HepG2 (cell line): ENCODE measurements around the gene NOXO1. TPM values are rescaled to one million over a fixed set of nuclear protein-coding genes. Genes with fewer than 3 reads are reported as not detected.

Source experiments
- ATAC-seq: fragments of 200-7000 bp; cut with Tn5 transposase; 3 replicates; pipeline ENCODE4 v1.9.1; 2020; ENCODE audit warnings: mild to moderate bottlenecking, moderate library complexity
- BruUV-seq: library from RNA; stranded (reverse); fragments of 400-500 nt; replicated peaks from 2 replicates; lab custom pipeline; 2021; lab: Mats Ljungman, UMichigan
- CTCF ChIA-PET: fragments of 300-600 bp; formaldehyde crosslinking; extraction: SDS; loops from one replicate; lab custom pipeline; 2021; ENCODE audit warnings: low total read pairs, inconsistent platforms, low intra/inter-chr PET ratio; lab: Yijun Ruan, JAX
- POLR2A ChIA-PET: fragments of 350-600 bp; sonication (Branson Sonifier 250); formaldehyde crosslinking; loops from one replicate; lab custom pipeline; 2020; ENCODE audit warnings: antibody characterized with exemption, inconsistent platforms; lab: Yijun Ruan, JAX
- DNase-seq: peaks from one replicate; pipeline ENCODE4 v3.0.0-alpha.2; 2015; ENCODE audit warnings: low spot score
- FAIRE-seq: peaks from 3 replicates; lab custom pipeline; 2011; peaks lifted over from hg19 to GRCh38; lab: Jason Lieb, UNC
- H2AFZ ChIP-seq: one replicate; pipeline ENCODE4 v1.6.1; 2011; ENCODE audit warnings: low read length, inconsistent platforms
- H3K27ac ChIP-seq: fragments of 300-600 bp; 3 replicates; pipeline ENCODE4 v1.8.0; 2011; ENCODE audit warnings: mixed run types, mild to moderate bottlenecking, mixed read lengths, low read length, inconsistent platforms; ENCODE audit not compliant: insufficient read depth; ENCODE audit errors: extremely low read length
- H3K27me3 ChIP-seq, 2 experiments: fragments of 200-600 bp in 1 of 2; 2 replicates in 1 of 2; 3 replicates in 1 of 2; pipeline versions ENCODE4 v1.6.0 to v1.8.0; 2011; ENCODE audit warnings: low read length in 2 of 2, mild to moderate bottlenecking in 2 of 2, moderate library complexity in 2 of 2, inconsistent platforms in 1 of 2; ENCODE audit not compliant: insufficient read depth in 2 of 2, control insufficient read depth in 1 of 2
- H3K36me3 ChIP-seq, 2 experiments: fragments of 200-600 bp in 1 of 2; replicated peaks in 1 of 2; 2 replicates in 1 of 2; 3 replicates in 1 of 2; pipeline versions ENCODE4 v1.5.1 to v1.8.0; 2011; ENCODE audit warnings: low read length in 2 of 2, inconsistent platforms in 1 of 2; ENCODE audit not compliant: insufficient read depth in 2 of 2, control insufficient read depth in 1 of 2
- H3K4me1 ChIP-seq: 2 replicates; pipeline ENCODE4 v1.5.1; 2012; ENCODE audit warnings: low read length, inconsistent platforms; ENCODE audit not compliant: insufficient read depth
- H3K4me2 ChIP-seq: 2 replicates; pipeline ENCODE4 v1.6.0; 2011; ENCODE audit warnings: low read depth, low read length, inconsistent platforms
- H3K4me3 ChIP-seq, 3 experiments: fragments of 200-600 bp in 1 of 3; sonication (generic), shearing (Covaris generic) in 1 of 3; replicated peaks in 1 of 3; 2 replicates each; pipeline ENCODE4 v1.5.1; 2011 to 2016; ENCODE audit warnings: low read length in 3 of 3, inconsistent platforms in 2 of 3, low read depth in 2 of 3, mild to moderate bottlenecking in 2 of 3, control low read depth in 1 of 3, mixed read lengths in 1 of 3; ENCODE audit not compliant: insufficient read depth in 1 of 3
- H3K79me2 ChIP-seq: one replicate; pipeline ENCODE4 v1.6.1; 2011; ENCODE audit warnings: low read length, inconsistent platforms; ENCODE audit not compliant: insufficient read depth
- H3K9ac ChIP-seq: 2 replicates; pipeline ENCODE4 v1.6.0; 2011; ENCODE audit warnings: mild to moderate bottlenecking, low read depth, low read length, inconsistent platforms; ENCODE audit not compliant: insufficient read depth
- H3K9me3 ChIP-seq: 2 replicates; pipeline ENCODE4 v1.5.1; 2012; ENCODE audit warnings: mild to moderate bottlenecking, low read length
- H4K20me1 ChIP-seq: 2 replicates; pipeline ENCODE4 v1.6.0; 2011; ENCODE audit warnings: inconsistent platforms, mild to moderate bottlenecking, low read length, moderate library complexity; ENCODE audit not compliant: insufficient read depth
- FOXK2 ChIP-seq: fragments of 450-650 bp; IDR thresholded peaks from 2 replicates; pipeline ENCODE4 v1.6.1; 2016
- KLF6 ChIP-seq: IDR thresholded peaks from 2 replicates; pipeline ENCODE4 v1.8.0; 2016; ENCODE audit warnings: missing biosample characterization, missing genetic modification reagents
- KLF9 ChIP-seq: IDR thresholded peaks from 2 replicates; pipeline ENCODE4 v1.6.1; 2016; ENCODE audit warnings: low read depth
- MTA1 ChIP-seq: sonication (generic); formaldehyde crosslinking; IDR thresholded peaks from 2 replicates; pipeline ENCODE4 v1.4.0; 2020; ENCODE audit warnings: missing genetic modification reagents, mild to moderate bottlenecking, borderline replicate concordance
- POLR2G ChIP-seq: fragments of 200-400 bp; formaldehyde crosslinking; IDR thresholded peaks from 2 replicates; pipeline ENCODE4 v1.6.1; 2018; ENCODE audit warnings: mild to moderate bottlenecking, low read depth, low read length, moderate library complexity
- RFXAP ChIP-seq: sonication (generic); formaldehyde crosslinking; IDR thresholded peaks from 2 replicates; pipeline ENCODE4 v1.4.0; 2020; ENCODE audit warnings: missing genetic modification reagents, borderline replicate concordance
- RXRA ChIP-seq: sonication (generic); formaldehyde crosslinking; IDR thresholded peaks from 2 replicates; pipeline ENCODE4 v1.5.1; 2020; ENCODE audit warnings: missing genetic modification reagents
- SMC3 ChIP-seq: IDR thresholded peaks from 2 replicates; pipeline ENCODE4 v1.6.1; 2011; ENCODE audit warnings: low read length, improper control_type of control experiment
- SOX5 ChIP-seq: IDR thresholded peaks from 2 replicates; pipeline ENCODE4 v1.6.1; 2016; ENCODE audit warnings: borderline replicate concordance
- TEAD2 ChIP-seq: sonication (generic); formaldehyde crosslinking; IDR thresholded peaks from 2 replicates; pipeline ENCODE4 v1.9.0; 2021; ENCODE audit warnings: missing genetic modification reagents
- TGIF2 ChIP-seq: IDR thresholded peaks from 2 replicates; pipeline ENCODE4 v1.6.1; 2016; ENCODE audit warnings: control low read depth, missing compliant biosample characterization
- YY1 ChIP-seq: IDR thresholded peaks from 2 replicates; pipeline ENCODE4 v1.6.1; 2011; ENCODE audit warnings: low read length, low read depth, moderate library complexity, mild to moderate bottlenecking; ENCODE audit not compliant: insufficient read depth, insufficient replicate concordance
- ZBTB7B ChIP-seq: sonication (generic); formaldehyde crosslinking; IDR thresholded peaks from 2 replicates; pipeline ENCODE4 v1.4.0; 2020; ENCODE audit warnings: missing genetic modification reagents
- ZFX ChIP-seq: sonication (generic); formaldehyde crosslinking; IDR thresholded peaks from 2 replicates; pipeline ENCODE4 v1.4.0; 2020; ENCODE audit warnings: mild to moderate bottlenecking, low read depth, missing genetic modification reagents, moderate library complexity
- ZKSCAN8 ChIP-seq: IDR thresholded peaks from 2 replicates; pipeline ENCODE4 v1.6.1; 2016; ENCODE audit warnings: borderline replicate concordance, missing genetic modification reagents, missing compliant biosample characterization
- ZNF644 ChIP-seq: IDR thresholded peaks from 2 replicates; pipeline ENCODE4 v1.6.1; 2016; ENCODE audit warnings: low read depth
- ZNF724P ChIP-seq: sonication (generic); formaldehyde crosslinking; IDR thresholded peaks from 2 replicates; pipeline ENCODE4 v1.8.0; 2022; ENCODE audit warnings: missing genetic modification reagents, borderline replicate concordance
- ZNF737 ChIP-seq: sonication (generic); formaldehyde crosslinking; IDR thresholded peaks from 2 replicates; pipeline ENCODE4 v1.5.0; 2020; ENCODE audit warnings: missing genetic modification reagents, mild to moderate bottlenecking, borderline replicate concordance
- ZNF850 ChIP-seq: sonication (generic); formaldehyde crosslinking; conservative IDR thresholded peaks from 2 replicates; pipeline ENCODE4 v1.9.0; 2021; ENCODE audit warnings: mild to moderate bottlenecking, missing genetic modification reagents
- ZNF878 ChIP-seq: sonication (generic); formaldehyde crosslinking; IDR thresholded peaks from 2 replicates; pipeline ENCODE4 v1.8.1; 2023; ENCODE audit warnings: mild to moderate bottlenecking, missing genetic modification reagents, moderate library complexity
- WGBS: methylation state at CpG from one replicate; pipeline ENCODE4 v1.1.6; 2017; ENCODE audit warnings: low lambda C conversion rate; 5-methylcytosine and 5-hydroxymethylcytosine counted together
- in situ Hi-C: cut with HindIII; loops from 2 replicates; pipeline ENCODE4 v1.10.0; 2017; ENCODE audit warnings: low pct_unique_long_range_greater_than_20kb; ENCODE audit not compliant: extremely low pct_ligation_motif_present
- intact Hi-C: fragments of 100-400 bp; cut with micrococcal nuclease; formaldehyde crosslinking; loops from one replicate; pipeline ENCODE4 v1.10.0; 2022; ENCODE audit not compliant: unreplicated experiment
- polyA plus RNA-seq, 8 experiments: library from polyadenylated mRNA; depleted of rRNA in 3 of 8; stranded (reverse) in 7 of 8; unstranded in 1 of 8; fragments of >200 nt; fragmentation: Illumina TruSeq in 4 of 8; extraction: Trizol in 4 of 8; gene quantifications; 2 replicates each; pipeline versions ENCODE4 v1.2.1 to v1.2.3, GENCODE V29; 2011 to 2016; ENCODE audit warnings: low read depth in 4 of 8, missing spikeins in 1 of 8, mixed read lengths in 1 of 8; ENCODE audit not compliant: insufficient read depth in 1 of 8
- total RNA-seq, 5 experiments: library from RNA; depleted of rRNA; stranded (reverse); fragments of >200 nt; fragmentation: Illumina TruSeq; extraction: Trizol; gene quantifications; 2 replicates each; pipeline ENCODE4 v1.2.3, GENCODE V29; 2016; ENCODE audit warnings: low read depth in 1 of 5
- TF ChIP-seq, protein P1 (sequence below): sonication (generic); formaldehyde crosslinking; IDR thresholded peaks from 2 replicates; pipeline ENCODE4 v1.5.1; 2020; ENCODE audit warnings: missing genetic modification reagents, mild to moderate bottlenecking, borderline replicate concordance
- TF ChIP-seq, protein P2 (sequence below): sonication (generic); formaldehyde crosslinking; IDR thresholded peaks from 2 replicates; pipeline ENCODE4 v1.4.0; 2020; ENCODE audit warnings: mild to moderate bottlenecking, missing genetic modification reagents

The NOXO1 gene
- total and polyA plus RNA-seq, 2 of the 13 experiments (the other 11 are each of a cell fraction or from before 2014, with no cell fraction given): 0.69 to 1.4 TPM

DNA sequence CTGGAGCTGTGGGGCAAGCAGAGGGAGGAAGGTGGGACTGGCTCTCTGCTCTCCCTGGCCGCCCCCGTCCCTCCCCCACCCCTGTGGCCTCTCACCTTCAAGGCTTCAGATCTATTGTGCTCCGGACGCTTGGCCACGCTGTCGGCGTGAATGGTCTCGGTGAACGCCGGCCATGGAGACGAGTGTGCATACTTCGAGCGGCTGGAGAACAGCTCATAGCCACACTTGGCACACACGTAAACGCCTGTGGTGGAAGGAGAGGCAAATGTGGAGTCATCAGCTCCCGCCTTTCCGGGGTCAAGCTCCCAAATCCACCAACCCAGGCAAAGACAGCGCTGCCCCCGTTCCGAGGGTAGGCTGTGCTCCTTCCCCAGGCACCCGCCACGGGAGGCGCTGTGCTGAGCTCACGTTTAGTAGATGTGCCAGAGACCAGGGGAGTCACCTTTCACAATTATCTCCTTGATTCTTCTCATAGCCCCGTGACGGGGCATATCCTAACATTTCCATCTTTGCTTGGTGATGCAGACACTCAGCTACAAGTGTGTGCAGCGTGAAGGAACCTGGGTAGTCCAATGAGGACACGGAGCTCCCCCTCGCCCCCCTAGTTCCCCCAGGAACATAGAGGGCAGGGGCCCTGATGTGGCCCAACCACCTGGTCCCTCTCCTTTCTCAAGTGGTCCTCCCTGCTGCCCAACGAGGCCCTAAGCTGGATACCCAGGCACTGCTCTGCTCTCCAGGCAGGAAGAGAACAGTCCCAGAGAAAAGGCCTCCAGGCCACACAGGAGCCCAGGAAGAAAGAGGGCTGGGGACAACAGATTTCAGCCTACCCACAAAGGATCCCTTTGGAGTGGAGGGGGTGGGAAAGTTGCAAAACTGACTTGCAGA lies 39.9 kb downstream of the NOXO1 start (continued):
- TF ChIP-seq TGIF2 (peak; percentile 49; the same call in 1 of the 2 replicates), ZNF737 (CRISPR knock-in tag) (0 out of 2 replicates have a peak, but pooled peaks have one; percentile 21), ZNF644 (CRISPR knock-in tag) (no peak), ZNF724P (CRISPR knock-in tag) (no peak)

DNA sequence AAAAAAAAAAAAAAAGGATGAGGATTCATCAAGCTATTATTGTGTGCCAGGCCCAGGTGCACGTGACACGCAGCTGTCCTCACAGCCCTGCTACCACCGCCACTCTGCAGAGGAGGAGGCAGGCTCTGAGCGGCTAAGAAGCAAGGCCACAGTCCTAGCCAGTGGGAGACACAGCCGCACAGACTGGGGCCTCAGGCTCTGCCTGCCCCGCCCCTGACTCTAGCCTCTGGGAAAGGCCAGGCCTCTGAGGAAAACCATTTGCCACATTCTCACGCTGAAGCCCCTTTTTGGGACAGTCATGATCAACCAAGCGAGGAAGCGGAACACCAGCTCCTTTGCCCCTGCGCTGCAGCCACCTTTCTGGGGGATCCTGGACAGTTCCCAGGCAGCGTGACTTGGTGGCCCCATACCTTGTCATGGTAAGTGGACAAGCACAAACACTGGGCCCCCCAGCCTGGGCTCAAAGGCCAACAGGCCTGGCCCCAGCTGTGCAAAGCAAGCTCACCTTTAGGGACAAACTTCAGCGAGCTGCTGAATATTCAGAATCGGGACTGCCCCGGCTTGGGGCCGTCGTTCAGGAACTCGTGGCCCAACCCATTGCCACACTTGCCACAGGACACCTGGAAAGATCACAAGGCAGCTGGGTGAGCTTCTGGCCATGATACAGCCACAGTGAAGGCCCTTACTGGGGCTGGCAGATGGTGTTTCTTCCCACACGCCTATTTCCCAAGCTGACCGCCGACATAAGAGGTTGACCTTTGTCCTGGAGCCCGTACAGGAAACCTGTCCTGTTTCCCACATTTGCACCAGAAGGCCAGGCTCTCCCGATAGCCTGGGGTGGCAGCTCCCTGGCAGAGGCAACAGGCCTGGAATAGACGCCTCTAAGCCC lies 40.8 kb downstream of the NOXO1 start:
- FAIRE-seq (peak; percentile 70), ATAC-seq (peak; percentile 65), DNase-seq (peak; percentile 87)
- peaks cover 72% of the 10 kb centered on the region for H3K4me1 ChIP-seq
- H4K20me1 ChIP-seq: no peaks in the 10 kb centered on the region; the same call in 1 of the 2 replicates
- H3K27ac ChIP-seq: peak overlapping the region; percentile 96
- CTCF ChIA-PET: no interaction called here
- no TSS peak for BruUV-seq
- H3K4me3 ChIP-seq: peak overlapping the region; percentile 93 to 97 (median 96); a peak in 5 of 6 replicates
- POLR2A ChIA-PET: interaction anchor here (0.7 to 5.8 kb wide), 38 partner anchors 8 to 329 kb away, joined by 3 to 139 read pairs (median 5); partner anchors contain the start of genes EME2, FAHD1, GFER and HAGH
- 1% methylated on average over 11 of the region's 23 CpGs for WGBS
- H3K79me2 ChIP-seq: peaks cover 26% of the 10 kb centered on the region
- in situ Hi-C loops: no loop called here
- no peaks in the 10 kb centered on the region for H3K27me3 ChIP-seq
- H3K36me3 ChIP-seq: peaks cover 7 to 24% of the 10 kb centered on the region in 2 experiments; a peak in 3 of 5 replicates
- no peaks in the 10 kb centered on the region for H3K9me3 ChIP-seq
- intact Hi-C loops: loop anchor here (2.0 kb wide), 1 partner anchor 18 kb away; the partner anchor contains the start of gene NDUFB10
- H2AFZ ChIP-seq: no peak overlapping the region
- peak overlapping the region; percentile 90 for H3K9ac ChIP-seq
- H3K4me2 ChIP-seq: peak overlapping the region; percentile 96
- TF ChIP-seq MTA1 (CRISPR knock-in tag) (peak; percentile 92), POLR2G (peak; percentile 84), ZNF878 (peak; percentile 75), ZBTB7B (peak; percentile 92), RFXAP (CRISPR knock-in tag) (0 out of 2 replicates have a peak, but pooled peaks have one; percentile 49), TEAD2 (CRISPR knock-in tag) (no peak), KLF9 (peak; percentile 67; the same call in 1 of the 2 replicates), ZKSCAN8 (CRISPR knock-in tag) (0 out of 2 replicates have a peak, but pooled peaks have one; percentile 57), SMC3 (no peak), FOXK2 (no peak), ZNF850 (CRISPR knock-in tag) (no peak), KLF6 (CRISPR knock-in tag) (no peak), YY1 (no peak), SOX5 (CRISPR knock-in tag) (peak; percentile 35; the same call in 1 of the 2 replicates), RXRA (CRISPR knock-in tag) (peak; percentile 79), ZFX (CRISPR knock-in tag) (peak; percentile 79)
- TF ChIP-seq, protein P1, sequence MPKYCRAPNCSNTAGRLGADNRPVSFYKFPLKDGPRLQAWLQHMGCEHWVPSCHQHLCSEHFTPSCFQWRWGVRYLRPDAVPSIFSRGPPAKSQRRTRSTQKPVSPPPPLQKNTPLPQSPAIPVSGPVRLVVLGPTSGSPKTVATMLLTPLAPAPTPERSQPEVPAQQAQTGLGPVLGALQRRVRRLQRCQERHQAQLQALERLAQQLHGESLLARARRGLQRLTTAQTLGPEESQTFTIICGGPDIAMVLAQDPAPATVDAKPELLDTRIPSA (CRISPR knock-in tag): no peak
- TF ChIP-seq, protein P2, sequence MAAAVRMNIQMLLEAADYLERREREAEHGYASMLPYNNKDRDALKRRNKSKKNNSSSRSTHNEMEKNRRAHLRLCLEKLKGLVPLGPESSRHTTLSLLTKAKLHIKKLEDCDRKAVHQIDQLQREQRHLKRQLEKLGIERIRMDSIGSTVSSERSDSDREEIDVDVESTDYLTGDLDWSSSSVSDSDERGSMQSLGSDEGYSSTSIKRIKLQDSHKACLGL (CRISPR knock-in tag): peak; percentile 87
